Prostate gland (tissue), 2 donors: ENCODE data around the gene TMEM69. TPM values are rescaled to one million over a fixed set of nuclear protein-coding genes. Genes with fewer than 3 reads are reported as not detected.

Experiments
- DNase-seq: peaks from one replicate; pipeline ENCODE4 v3.0.0-alpha.2; 2019; ENCODE audit warnings: low spot score
- H3K27ac ChIP-seq, 2 donors: fragments of 200-600 bp; sonication (generic); 2 replicates each; pipeline ENCODE4 v1.5.1; 2017 to 2019
- H3K27me3 ChIP-seq: fragments of 200-600 bp; sonication (generic); replicated peaks from 2 replicates; pipeline ENCODE4 v1.5.1; 2019; ENCODE audit not compliant: insufficient read depth
- H3K36me3 ChIP-seq, 2 donors: fragments of 200-600 bp; sonication (generic); 1 replicate in 1 of 2; 2 replicates in 1 of 2; pipeline versions ENCODE4 v1.5.1 to v1.8.1; 2017 to 2019
- H3K4me1 ChIP-seq: fragments of 200-600 bp; sonication (generic); replicated peaks from 2 replicates; pipeline ENCODE4 v1.5.1; 2019
- H3K4me3 ChIP-seq, 2 donors: fragments of 200-600 bp; sonication (generic); 2 replicates each; pipeline ENCODE4 v1.5.1; 2017 to 2019
- H3K9me3 ChIP-seq: fragments of 200-600 bp; sonication (generic); 2 replicates; pipeline ENCODE4 v1.5.1; 2017
- POLR2A ChIP-seq: fragments of 450-650 bp; IDR thresholded peaks from one replicate; pipeline ENCODE4 v1.6.1; 2016; ENCODE audit warnings: antibody characterized with exemption, mild to moderate bottlenecking
- POLR2AphosphoS5 ChIP-seq: sonication (generic); formaldehyde crosslinking; IDR thresholded peaks from one replicate; pipeline ENCODE4 v1.6.1; 2017; ENCODE audit warnings: antibody characterized with exemption
- WGBS: methylation state at CpG from one replicate; pipeline ENCODE4 v1.1.5; 2018; 5-methylcytosine and 5-hydroxymethylcytosine counted together
- intact Hi-C: fragments of 100-400 bp; cut with DNase I; formaldehyde crosslinking; loops from one replicate; pipeline ENCODE4 v1.14.2; 2022
- total RNA-seq, 2 donors: library from RNA; depleted of rRNA; stranded (reverse); fragments of >200 nt; gene quantifications; one replicate each; pipeline ENCODE4 v1.1.0, GENCODE V29; 2016
- TF ChIP-seq, protein P1 (sequence below), 4 experiments: fragments of 200-600 bp in 2 of 4; fragments of 450-650 bp in 2 of 4; sonication (generic) in 2 of 4; IDR thresholded peaks; 1 replicate in 3 of 4; 2 replicates in 1 of 4; pipeline ENCODE4 v1.5.1; 2016 to 2019; ENCODE audit warnings: antibody characterized with exemption in 4 of 4, mild to moderate bottlenecking in 2 of 4, moderate library complexity in 2 of 4

The TMEM69 gene
- total RNA-seq, 2 donors from 2014 or later: 29.6 to 32.9 TPM

DNA sequence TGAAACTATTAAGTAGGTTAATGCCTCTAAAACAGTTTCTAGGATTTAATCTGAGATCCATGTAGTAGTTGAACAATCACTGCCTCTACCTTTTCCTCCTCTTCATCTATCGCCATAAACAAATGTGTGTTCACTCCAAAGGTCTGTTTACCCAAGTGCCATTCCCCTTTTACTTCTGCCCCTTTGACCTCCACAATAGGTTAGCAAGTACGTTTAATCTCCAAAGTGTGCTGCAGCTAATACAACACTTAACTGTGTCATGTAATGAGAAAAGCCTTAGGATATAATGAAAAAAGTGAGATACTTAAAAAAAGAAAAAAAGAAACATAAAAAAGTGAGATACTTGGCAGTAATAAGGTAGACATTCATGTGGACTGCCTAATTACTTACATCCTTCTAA is 29.8 kb upstream of the TMEM69 start:
- Histone ChIP-seq H3K4me3 (no peak overlapping the region), H3K36me3 (peaks cover 0 to 18% of the 10 kb centered on the region in 2 donors), H3K4me1 (no peaks in the 10 kb centered on the region), H3K27me3 (no peaks in the 10 kb centered on the region), H3K27ac (no peak overlapping the region), H3K9me3 (no peaks in the 10 kb centered on the region)
- WGBS: 68% methylated on average over 2 of the region's 2 CpGs
- TF ChIP-seq POLR2A (no peak), POLR2AphosphoS5 (no peak)
- TF ChIP-seq, protein P1, sequence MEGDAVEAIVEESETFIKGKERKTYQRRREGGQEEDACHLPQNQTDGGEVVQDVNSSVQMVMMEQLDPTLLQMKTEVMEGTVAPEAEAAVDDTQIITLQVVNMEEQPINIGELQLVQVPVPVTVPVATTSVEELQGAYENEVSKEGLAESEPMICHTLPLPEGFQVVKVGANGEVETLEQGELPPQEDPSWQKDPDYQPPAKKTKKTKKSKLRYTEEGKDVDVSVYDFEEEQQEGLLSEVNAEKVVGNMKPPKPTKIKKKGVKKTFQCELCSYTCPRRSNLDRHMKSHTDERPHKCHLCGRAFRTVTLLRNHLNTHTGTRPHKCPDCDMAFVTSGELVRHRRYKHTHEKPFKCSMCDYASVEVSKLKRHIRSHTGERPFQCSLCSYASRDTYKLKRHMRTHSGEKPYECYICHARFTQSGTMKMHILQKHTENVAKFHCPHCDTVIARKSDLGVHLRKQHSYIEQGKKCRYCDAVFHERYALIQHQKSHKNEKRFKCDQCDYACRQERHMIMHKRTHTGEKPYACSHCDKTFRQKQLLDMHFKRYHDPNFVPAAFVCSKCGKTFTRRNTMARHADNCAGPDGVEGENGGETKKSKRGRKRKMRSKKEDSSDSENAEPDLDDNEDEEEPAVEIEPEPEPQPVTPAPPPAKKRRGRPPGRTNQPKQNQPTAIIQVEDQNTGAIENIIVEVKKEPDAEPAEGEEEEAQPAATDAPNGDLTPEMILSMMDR (IDR thresholded peaks at IDR 0.05): no peak
- DNase-seq: no peak
- intact Hi-C loops: no loop called here

DNA sequence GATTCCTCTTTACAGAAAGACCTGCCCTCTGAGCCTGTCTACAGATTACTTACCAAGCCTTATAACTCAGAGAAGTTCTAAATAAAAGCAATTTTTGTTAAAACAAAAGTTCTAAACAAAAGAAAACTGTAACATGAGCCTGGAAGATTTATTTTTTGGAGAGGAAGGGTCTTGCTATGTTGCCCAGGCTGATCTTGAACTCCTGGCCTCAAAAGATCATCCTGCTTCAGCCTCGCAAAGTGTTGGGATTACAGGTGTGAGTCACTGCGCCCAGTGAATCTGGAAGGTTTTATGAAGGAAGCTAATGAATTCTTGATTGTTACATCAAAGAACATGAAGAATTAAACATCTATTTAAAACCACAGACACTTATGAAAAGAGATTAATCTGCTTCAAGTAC is 28.8 kb upstream of the TMEM69 start:
- Histone ChIP-seq H3K4me3 (no peak overlapping the region), H3K27ac (no peak overlapping the region), H3K36me3 (peaks cover 0 to 18% of the 10 kb centered on the region in 2 donors), H3K27me3 (no peaks in the 10 kb centered on the region), H3K4me1 (no peaks in the 10 kb centered on the region), H3K9me3 (no peaks in the 10 kb centered on the region)
- no peak for DNase-seq
- 98% methylated on average over 2 of the region's 2 CpGs for WGBS
- intact Hi-C loops: no loop called here
- TF ChIP-seq POLR2AphosphoS5: no peak
- TF ChIP-seq, protein P1 (IDR thresholded peaks at IDR 0.05): no peak
- no peak for TF ChIP-seq POLR2A

DNA sequence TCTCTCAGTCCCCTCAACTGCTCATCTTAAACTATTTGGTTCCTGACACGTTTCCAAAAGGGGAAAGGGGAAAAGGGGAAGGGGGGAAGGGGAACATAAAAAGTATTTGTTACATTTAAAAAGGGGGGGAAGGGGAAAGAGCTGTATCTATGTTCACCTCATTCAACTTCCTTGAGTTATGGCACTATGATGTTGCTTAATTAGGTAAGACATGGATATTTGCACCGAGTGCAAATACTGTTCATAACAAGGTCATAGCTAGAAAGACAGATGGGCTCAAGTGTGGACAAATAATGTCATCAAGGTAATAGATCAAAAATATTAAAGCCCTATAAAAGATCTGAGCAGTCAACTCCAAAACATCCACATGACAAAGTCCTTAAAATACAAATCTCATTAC is 27.6 kb upstream of the TMEM69 start:
- intact Hi-C loops: no loop called here
- H3K4me1 ChIP-seq: no peaks in the 10 kb centered on the region
- H3K36me3 ChIP-seq: peaks cover 0 to 15% of the 10 kb centered on the region in 2 donors
- H3K4me3 ChIP-seq: no peak overlapping the region
- TF ChIP-seq POLR2AphosphoS5: no peak
- TF ChIP-seq POLR2A: no peak
- TF ChIP-seq, protein P1 (IDR thresholded peaks at IDR 0.05): no peak
- no peaks in the 10 kb centered on the region for H3K27me3 ChIP-seq
- 61% methylated on average over 2 of the region's 2 CpGs for WGBS
- no peak overlapping the region for H3K27ac ChIP-seq
- H3K9me3 ChIP-seq: no peaks in the 10 kb centered on the region
- no peak for DNase-seq

DNA sequence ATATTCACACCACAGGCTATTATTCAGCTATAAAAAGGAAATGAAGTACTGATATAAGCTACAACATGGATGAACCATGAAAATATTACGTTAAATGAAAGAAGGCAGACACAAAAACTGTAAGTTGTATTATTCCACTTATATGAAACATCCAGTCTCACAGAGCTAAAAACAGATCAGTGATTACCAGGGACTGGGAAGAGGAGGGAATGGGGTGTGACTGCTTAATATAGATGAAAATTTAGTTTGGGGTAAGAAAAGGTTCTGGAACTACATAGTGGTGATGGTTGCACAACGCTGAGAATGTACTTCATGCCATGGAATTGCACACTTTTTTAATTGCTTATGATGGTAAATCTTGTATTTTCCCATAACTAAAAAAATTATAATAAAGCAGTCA is 21.1 kb upstream of the TMEM69 start:
- Histone ChIP-seq H3K27me3 (no peaks in the 10 kb centered on the region), H3K27ac (no peak overlapping the region), H3K9me3 (no peaks in the 10 kb centered on the region), H3K36me3 (no peaks in the 10 kb centered on the region), H3K4me1 (no peaks in the 10 kb centered on the region), H3K4me3 (no peak overlapping the region)
- no peak for DNase-seq
- TF ChIP-seq POLR2AphosphoS5 (no peak), POLR2A (no peak)
- TF ChIP-seq, protein P1 (IDR thresholded peaks at IDR 0.05): no peak
- 92% methylated on average over 2 of the region's 2 CpGs for WGBS
- intact Hi-C loops: no loop called here

DNA sequence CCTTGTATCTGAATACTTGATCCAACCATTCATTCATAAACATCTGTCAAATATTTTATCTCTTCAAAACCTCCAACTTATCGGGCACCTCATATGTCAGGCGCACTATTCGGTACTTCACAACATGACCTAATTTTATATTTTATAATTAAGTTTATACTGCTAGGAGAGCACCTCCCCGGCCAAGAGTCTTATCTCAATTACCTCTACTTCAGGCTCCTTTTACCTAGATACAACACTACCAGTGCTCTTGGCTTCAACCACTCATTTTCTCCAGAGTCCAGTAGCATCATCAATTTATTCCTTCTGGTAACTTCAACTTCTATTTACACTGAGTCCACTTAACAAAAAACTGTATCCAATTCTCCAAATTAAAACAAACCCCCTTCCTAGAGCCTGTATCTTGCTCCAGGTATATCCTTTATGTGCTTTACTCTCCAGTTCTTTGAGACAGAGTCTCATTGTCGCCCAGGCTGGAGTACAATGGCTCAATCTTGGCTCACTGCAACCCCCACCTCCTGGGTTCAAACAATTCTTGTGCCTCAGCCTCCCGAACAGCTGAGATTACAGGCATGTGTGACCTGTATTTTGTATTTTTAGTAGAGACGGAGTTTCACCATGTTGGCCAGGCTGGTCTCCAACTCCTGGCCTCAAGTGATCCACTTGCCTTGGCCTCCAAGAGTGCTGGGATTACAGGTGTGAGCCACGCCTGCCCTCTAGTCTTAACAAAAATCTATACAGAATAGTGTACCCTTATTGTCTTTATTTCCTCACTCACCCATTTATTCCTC is 20.5 kb upstream of the TMEM69 start:
- WGBS: 89% methylated on average over 8 of the region's 8 CpGs
- H3K27ac ChIP-seq: no peak overlapping the region
- H3K4me3 ChIP-seq: no peak overlapping the region
- H3K36me3 ChIP-seq: no peaks in the 10 kb centered on the region
- TF ChIP-seq POLR2A (no peak), POLR2AphosphoS5 (no peak)
- TF ChIP-seq, protein P1 (IDR thresholded peaks at IDR 0.05): no peak
- H3K9me3 ChIP-seq: no peaks in the 10 kb centered on the region
- intact Hi-C loops: no loop called here
- no peak for DNase-seq
- no peaks in the 10 kb centered on the region for H3K27me3 ChIP-seq
- no peaks in the 10 kb centered on the region for H3K4me1 ChIP-seq
